GM12878 (cell line): ENCODE measurements around the gene CDC5L. TPM values are rescaled to one million over a fixed set of nuclear protein-coding genes. Genes with fewer than 3 reads are reported as not detected.

ENCODE experiments used
- ATAC-seq: fragments of 200-7000 bp; cut with Tn5 transposase; 3 replicates; pipeline ENCODE4 v1.9.1; 2020; ENCODE audit warnings: mild to moderate bottlenecking, moderate library complexity
- BruUV-seq: library from RNA; stranded (reverse); fragments of 400-500 nt; replicated peaks from 2 replicates; lab custom pipeline; 2021; lab: Mats Ljungman, UMichigan
- CTCF ChIA-PET: fragments of 300-600 bp; sonication (Branson Sonifier 250); formaldehyde crosslinking; extraction: SDS; loops from one replicate; lab custom pipeline; 2021; ENCODE audit warnings: inconsistent platforms; lab: Yijun Ruan, JAX
- POLR2A ChIA-PET: fragments of 350-600 bp; formaldehyde crosslinking; extraction: SDS; loops from one replicate; lab custom pipeline; 2021; ENCODE audit warnings: inconsistent platforms; lab: Charles Lee
- RAD21 ChIA-PET: fragments of 300-600 bp; sonication (Branson Sonifier 250); formaldehyde crosslinking; loops from one replicate; lab custom pipeline; 2023; ENCODE audit warnings: antibody characterized with exemption; ENCODE audit not compliant: unreplicated experiment; lab: Charles Lee
- SMC1A ChIA-PET: fragments of 300-600 bp; sonication (Branson Sonifier 250); formaldehyde crosslinking; loops from one replicate; lab custom pipeline; 2023; ENCODE audit not compliant: unreplicated experiment, uncharacterized antibody; lab: Charles Lee
- DNase-seq: peaks from one replicate; pipeline ENCODE4 v3.0.0-alpha.2; 2011; ENCODE audit warnings: low read depth, low spot score
- FAIRE-seq: peaks from 3 replicates; lab custom pipeline; 2011; peaks lifted over from hg19 to GRCh38; lab: Jason Lieb, UNC
- H2AFZ ChIP-seq: 2 replicates; pipeline ENCODE4 v1.6.0; 2011; ENCODE audit warnings: low read depth, low read length, control low read depth; ENCODE audit not compliant: control insufficient read depth
- H3K27ac ChIP-seq: 2 replicates; pipeline ENCODE4 v1.5.1; 2011; ENCODE audit warnings: control low read depth; ENCODE audit not compliant: control insufficient read depth, insufficient read depth
- H3K27me3 ChIP-seq, 2 experiments: replicated peaks in 1 of 2; 2 replicates each; pipeline versions ENCODE4 v1.6.0 to v1.6.1; 2011; ENCODE audit warnings: low read length in 1 of 2; ENCODE audit not compliant: control insufficient read depth in 2 of 2, insufficient read depth in 2 of 2
- H3K36me3 ChIP-seq, 2 experiments: 2 replicates each; pipeline ENCODE4 v1.5.1; 2011; ENCODE audit warnings: low read length in 1 of 2; ENCODE audit not compliant: control insufficient read depth in 2 of 2, insufficient read depth in 2 of 2
- H3K4me1 ChIP-seq: 2 replicates; pipeline ENCODE4 v1.6.1; 2011; ENCODE audit warnings: mild to moderate bottlenecking, low read length, moderate library complexity, mixed read lengths; ENCODE audit not compliant: control insufficient read depth, insufficient read depth
- H3K4me2 ChIP-seq: 2 replicates; pipeline ENCODE4 v1.6.0; 2011; ENCODE audit warnings: control low read depth; ENCODE audit not compliant: control insufficient read depth, insufficient read depth
- H3K4me3 ChIP-seq: fragments of 200-600 bp; sonication (generic); 2 replicates; pipeline ENCODE4 v1.5.1; 2016
- H3K79me2 ChIP-seq: 2 replicates; pipeline ENCODE4 v1.6.0; 2011; ENCODE audit warnings: low read length; ENCODE audit not compliant: control insufficient read depth, insufficient read depth
- H3K9ac ChIP-seq: 2 replicates; pipeline ENCODE4 v1.8.0; 2011; ENCODE audit warnings: low read length, control low read depth, mixed read lengths; ENCODE audit not compliant: control insufficient read depth, insufficient read depth
- H3K9me3 ChIP-seq: replicated peaks from 3 replicates; pipeline ENCODE4 v1.5.1; 2011; ENCODE audit warnings: mild to moderate bottlenecking, low read length; ENCODE audit not compliant: control insufficient read depth, insufficient read depth
- H4K20me1 ChIP-seq: 2 replicates; pipeline ENCODE4 v1.6.0; 2011; ENCODE audit not compliant: control insufficient read depth, insufficient read depth
- EGR1 ChIP-seq, 2 experiments: IDR thresholded peaks; 1 replicate in 1 of 2; 2 replicates in 1 of 2; pipeline ENCODE4 v1.6.1; 2011 to 2012; ENCODE audit warnings: low read depth in 2 of 2, low read length in 2 of 2, borderline replicate concordance in 1 of 2, mild to moderate bottlenecking in 1 of 2, moderate library complexity in 1 of 2
- IRF4 ChIP-seq: IDR thresholded peaks from 2 replicates; pipeline ENCODE4 v1.6.1; 2011; ENCODE audit warnings: low read depth, low read length
- NFYB ChIP-seq: IDR thresholded peaks from 2 replicates; pipeline ENCODE4 v1.6.1; 2011; ENCODE audit warnings: low read depth, mild to moderate bottlenecking, low read length, improper control_type of control experiment, moderate library complexity; ENCODE audit not compliant: insufficient read depth
- RCOR1 ChIP-seq: conservative IDR thresholded peaks from 2 replicates; pipeline ENCODE4 v1.6.1; 2012; ENCODE audit warnings: low read depth, low read length, improper control_type of control experiment
- REST ChIP-seq: IDR thresholded peaks from 2 replicates; pipeline ENCODE4 v1.6.1; 2012; ENCODE audit warnings: mild to moderate bottlenecking, low read depth, low read length
- SIN3A ChIP-seq: IDR thresholded peaks from 2 replicates; pipeline ENCODE4 v1.6.1; 2012; ENCODE audit warnings: low read depth, low read length, improper control_type of control experiment
- WGBS: methylation state at CpG from one replicate; pipeline ENCODE4 v1.1.6; 2016; ENCODE audit warnings: low lambda C conversion rate; ENCODE audit not compliant: insufficient replicate concordance, insufficient coverage; ENCODE audit errors: missing lambda C conversion rate; 5-methylcytosine and 5-hydroxymethylcytosine counted together
- in situ Hi-C: fragments of 300-500 bp; cut with MboI; formaldehyde crosslinking; loops from 9 replicates; pipeline ENCODE4 v1.14.3; 2018; ENCODE audit warnings: mixed read lengths
- intact Hi-C: fragments of 100-400 bp; cut with micrococcal nuclease; formaldehyde crosslinking; loops from one replicate; pipeline ENCODE4 v1.14.2; 2022; ENCODE audit not compliant: unreplicated experiment
- polyA plus RNA-seq, 11 experiments: library from polyadenylated mRNA; depleted of rRNA in 4 of 11; unstranded in 6 of 11; stranded (reverse) in 5 of 11; fragments of >200 nt; fragmentation: Nextera tagmentation in 4 of 11; fragmentation: Illumina TruSeq in 1 of 11; extraction: Ambion mirVana in 4 of 11; extraction: Trizol in 1 of 11; gene quantifications; 1 replicate in 1 of 11; 2 replicates in 10 of 11; pipeline versions ENCODE4 v1.2.1 to v1.2.3, GENCODE V29; 2011 to 2016; ENCODE audit warnings: inconsistent platforms in 2 of 11, missing spikeins in 2 of 11, low read depth in 1 of 11
- total RNA-seq, 4 experiments: library from RNA; depleted of rRNA in 3 of 4; stranded (reverse); fragments of >200 nt in 3 of 4; fragmentation: Illumina TruSeq in 1 of 4; extraction: Trizol in 1 of 4; gene quantifications; 2 replicates each; pipeline versions ENCODE4 v1.2.1 to v1.2.3, GENCODE V29; 2013 to 2021
- TF ChIP-seq, protein P1 (sequence below): fragments of 450-650 bp; IDR thresholded peaks from 2 replicates; pipeline ENCODE4 v1.6.1; 2017; ENCODE audit warnings: mild to moderate bottlenecking

The CDC5L gene
- total and polyA plus RNA-seq, 10 of the 15 experiments (the other 5 are each of a cell fraction or from before 2014, with no cell fraction given) = 13.2 to 29.4 (median 18.8) TPM

DNA sequence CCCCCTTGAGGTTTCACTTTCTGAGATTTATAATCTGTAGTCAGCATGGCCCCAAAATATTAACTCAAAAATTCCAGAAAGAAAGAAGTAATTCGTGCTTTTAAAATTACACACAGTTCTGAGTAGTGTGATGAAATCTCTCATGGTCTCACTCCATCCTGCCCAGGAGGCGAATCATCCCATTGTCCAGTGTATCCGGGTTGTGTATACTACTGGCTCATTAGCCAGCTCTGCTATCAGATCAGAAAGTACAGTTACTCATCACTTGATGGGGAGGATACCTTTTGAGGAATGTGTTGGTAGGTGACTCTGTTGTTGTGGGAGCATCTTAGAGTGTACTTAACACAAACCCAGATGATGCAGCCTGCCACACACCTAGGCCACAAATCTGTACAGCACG lies 65.2 kb downstream of the CDC5L start:
- no peak overlapping the region for H3K27ac ChIP-seq
- no peaks in the 10 kb centered on the region for H3K9me3 ChIP-seq
- H3K4me3 ChIP-seq = no peak overlapping the region
- RAD21 ChIA-PET = no interaction called here
- TF ChIP-seq IRF4 (no peak), SIN3A (no peak), RCOR1 (no peak), REST (no peak), NFYB (no peak), EGR1 (IDR thresholded peaks at IDR 0.05; ENCODE audit: borderline replicate concordance in 1 of 2, low read depth in 2 of 2, low read length in 2 of 2) (no peak)
- TF ChIP-seq, protein P1, sequence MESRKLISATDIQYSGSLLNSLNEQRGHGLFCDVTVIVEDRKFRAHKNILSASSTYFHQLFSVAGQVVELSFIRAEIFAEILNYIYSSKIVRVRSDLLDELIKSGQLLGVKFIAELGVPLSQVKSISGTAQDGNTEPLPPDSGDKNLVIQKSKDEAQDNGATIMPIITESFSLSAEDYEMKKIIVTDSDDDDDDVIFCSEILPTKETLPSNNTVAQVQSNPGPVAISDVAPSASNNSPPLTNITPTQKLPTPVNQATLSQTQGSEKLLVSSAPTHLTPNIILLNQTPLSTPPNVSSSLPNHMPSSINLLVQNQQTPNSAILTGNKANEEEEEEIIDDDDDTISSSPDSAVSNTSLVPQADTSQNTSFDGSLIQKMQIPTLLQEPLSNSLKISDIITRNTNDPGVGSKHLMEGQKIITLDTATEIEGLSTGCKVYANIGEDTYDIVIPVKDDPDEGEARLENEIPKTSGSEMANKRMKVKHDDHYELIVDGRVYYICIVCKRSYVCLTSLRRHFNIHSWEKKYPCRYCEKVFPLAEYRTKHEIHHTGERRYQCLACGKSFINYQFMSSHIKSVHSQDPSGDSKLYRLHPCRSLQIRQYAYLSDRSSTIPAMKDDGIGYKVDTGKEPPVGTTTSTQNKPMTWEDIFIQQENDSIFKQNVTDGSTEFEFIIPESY = no peak
- intact Hi-C loops (no loop called here), in situ Hi-C loops (no loop called here)
- SMC1A ChIA-PET = no interaction called here
- H3K36me3 ChIP-seq = peaks cover 0 to 6% of the 10 kb centered on the region in 2 experiments; a peak in 2 of 4 replicates
- no peak for DNase-seq
- no peak overlapping the region for H3K4me2 ChIP-seq
- H3K4me1 ChIP-seq = no peaks in the 10 kb centered on the region
- no TSS peak for BruUV-seq
- no peak for ATAC-seq
- no peak overlapping the region for H2AFZ ChIP-seq
- FAIRE-seq = no peak
- CTCF ChIA-PET = interaction anchor here (1.0 to 1.1 kb wide), 2 partner anchors 18 to 21 kb away, joined by 3 to 6 read pairs; no protein-coding TSS in a partner anchor
- no peaks in the 10 kb centered on the region for H3K27me3 ChIP-seq
- H4K20me1 ChIP-seq = no peaks in the 10 kb centered on the region
- POLR2A ChIA-PET = no interaction called here
- 96% methylated on average over 4 of the region's 4 CpGs for WGBS
- no peak overlapping the region for H3K9ac ChIP-seq
- H3K79me2 ChIP-seq = no peaks in the 10 kb centered on the region
